ENCODE results near the gene RPL39.
"Not testable (repeated sequence)": the region's sequence is repeated elsewhere in the genome, so short reads cannot be mapped to it uniquely, and the experiment has no call there.

RPL39 gene

DNA sequence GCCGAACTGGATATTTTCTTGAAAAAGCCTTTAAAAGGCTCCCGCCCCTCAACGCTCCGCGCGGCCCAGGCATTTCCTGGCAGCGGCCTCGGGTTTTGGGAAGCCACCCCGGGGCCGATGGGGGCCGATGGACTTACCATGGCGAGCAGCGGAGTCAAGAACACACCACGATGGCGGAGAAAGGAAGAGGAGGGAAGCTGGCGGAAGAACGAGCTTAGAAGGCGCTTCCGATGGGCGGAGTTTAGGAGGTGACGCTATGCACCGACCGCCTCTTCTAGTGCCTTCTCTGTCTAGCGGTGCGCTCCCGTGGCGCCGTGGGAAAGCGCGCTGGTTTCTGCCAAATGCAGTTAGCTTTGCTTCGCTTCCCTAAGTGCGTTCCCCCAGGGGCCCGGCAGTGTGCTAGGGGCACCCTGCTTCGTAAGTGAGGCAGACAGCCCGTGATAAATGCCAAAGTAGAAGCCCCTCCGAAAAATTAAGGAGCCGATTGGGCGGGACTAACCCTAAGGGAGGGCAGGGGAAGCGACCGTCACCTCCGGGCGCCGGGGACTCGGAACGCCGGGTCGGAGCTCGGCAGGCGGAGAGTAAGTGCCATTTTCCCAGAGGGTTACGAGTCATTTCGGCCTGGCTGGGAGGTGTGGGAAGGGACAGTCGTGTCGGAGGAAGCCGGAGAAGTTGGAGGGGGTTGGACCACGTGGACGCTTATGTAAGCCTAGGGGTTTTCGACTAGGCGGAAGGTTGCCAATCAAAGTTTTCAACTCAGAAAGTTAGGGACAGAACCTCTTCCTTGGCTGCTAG is at the start of gene RPL39:
Gene RPL39, minus strand, starts transcription at position 194 of the 795 bp plus-strand sequence. Its CDS starts 54 bp downstream, at position 140.
- DNase-seq, result peak; percentile 69

DNA sequence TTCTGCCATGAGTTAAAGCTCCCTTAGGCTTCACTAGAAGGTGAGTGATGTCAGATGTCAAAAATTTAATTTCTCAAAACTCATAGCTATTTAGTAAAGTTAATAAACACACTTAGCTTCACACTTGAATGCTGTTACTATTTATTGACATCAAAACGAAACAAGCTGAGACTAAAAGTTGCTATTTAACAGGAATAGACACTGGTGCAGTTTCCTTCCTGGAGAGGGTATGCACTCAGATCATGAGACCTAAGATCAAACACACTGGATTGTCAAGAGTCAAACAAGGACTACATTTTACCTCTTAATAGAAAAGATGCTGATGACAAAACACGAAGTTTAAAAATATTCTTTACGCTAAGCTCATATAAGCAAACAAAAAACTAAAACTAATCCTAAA is 42.5 kb upstream of the RPL39 start:
- no peak for DNase-seq

DNA sequence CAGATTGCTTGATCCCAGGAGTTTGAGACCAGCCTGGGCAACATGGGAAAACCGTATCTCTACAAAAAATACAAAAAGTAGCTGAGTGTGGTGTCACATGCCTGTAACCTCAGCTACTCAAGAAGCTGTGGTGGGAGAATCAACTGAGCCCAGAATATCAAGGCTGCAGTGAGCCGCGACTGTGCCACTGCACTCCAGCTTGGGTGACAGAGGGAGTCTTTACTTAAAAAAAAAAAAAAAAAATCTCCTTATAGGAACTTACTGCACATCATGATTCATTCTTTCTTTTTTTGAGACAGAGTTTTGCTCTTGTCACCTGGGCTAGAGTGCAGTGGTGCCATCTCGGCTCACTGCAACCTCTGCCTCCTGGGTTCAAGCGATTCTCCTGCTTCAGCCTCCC is 37.0 kb upstream of the RPL39 start:
- DNase-seq, result no peak

DNA sequence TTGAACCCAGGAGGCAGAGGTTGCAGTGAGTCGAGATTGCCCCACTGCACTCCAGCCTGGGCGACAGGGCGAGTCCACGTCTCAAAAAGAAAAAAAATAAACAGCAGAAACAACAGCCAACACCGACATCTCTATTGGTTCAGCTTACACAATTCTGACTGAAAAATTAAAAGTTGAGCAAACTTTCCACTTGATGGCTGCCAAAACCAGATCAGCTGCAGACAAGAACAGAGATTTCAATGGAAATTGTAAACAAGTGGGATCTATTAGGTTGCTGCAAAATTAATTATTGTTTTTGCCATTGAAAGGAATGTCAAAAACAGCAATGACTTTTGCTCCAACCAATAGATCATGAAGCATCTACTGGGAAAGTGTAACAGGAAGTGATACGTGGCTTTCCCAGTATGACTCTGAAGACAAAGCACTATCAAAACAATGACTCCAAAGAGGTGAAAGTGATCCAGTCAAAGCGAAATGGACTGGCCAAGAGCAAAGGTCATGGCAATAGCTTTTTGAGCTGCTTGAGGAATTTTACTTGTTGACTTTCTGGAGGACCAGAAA is 35.0 kb upstream of the RPL39 start:
- DNase-seq, result no peak

DNA sequence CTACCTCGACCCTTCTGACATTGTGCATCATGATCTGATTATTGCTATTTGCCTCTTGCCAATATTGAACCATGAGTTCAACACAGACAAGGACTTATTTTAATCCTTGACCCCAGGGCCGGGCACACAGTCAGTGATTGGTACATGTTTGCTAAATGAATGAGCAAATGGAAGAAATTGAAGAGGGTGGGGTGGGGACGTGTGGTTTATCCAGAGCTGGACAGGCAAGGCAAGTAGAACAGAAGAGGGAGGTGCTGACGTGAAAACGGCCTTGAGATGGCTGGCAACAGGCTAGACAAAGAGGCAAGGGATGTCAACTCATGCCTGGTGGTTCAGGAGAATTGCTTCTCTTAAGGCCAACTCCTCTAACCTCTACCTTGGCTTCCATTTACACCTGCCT is 32.8 kb upstream of the RPL39 start:
- DNase-seq, result not testable (repeated sequence)

DNA sequence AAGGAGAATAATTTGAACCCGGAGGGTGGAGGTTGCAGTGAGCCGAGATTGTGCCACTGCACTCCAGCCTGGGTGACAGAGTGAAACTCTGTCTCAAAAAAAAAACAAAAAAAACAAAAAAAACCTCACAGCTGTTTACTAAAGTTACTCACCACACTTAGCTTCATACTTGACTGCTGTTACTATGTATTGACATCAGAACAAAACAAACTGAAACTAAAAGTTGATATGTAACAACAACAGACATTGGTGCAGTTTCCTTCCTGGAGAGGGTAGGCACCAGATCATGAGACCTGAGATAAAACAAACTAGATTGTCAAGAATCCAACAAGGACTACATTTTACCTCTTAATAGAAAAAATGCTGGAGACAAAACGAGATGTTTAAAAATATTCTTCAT is 30.3 kb upstream of the RPL39 start:
- not testable (repeated sequence) for DNase-seq

DNA sequence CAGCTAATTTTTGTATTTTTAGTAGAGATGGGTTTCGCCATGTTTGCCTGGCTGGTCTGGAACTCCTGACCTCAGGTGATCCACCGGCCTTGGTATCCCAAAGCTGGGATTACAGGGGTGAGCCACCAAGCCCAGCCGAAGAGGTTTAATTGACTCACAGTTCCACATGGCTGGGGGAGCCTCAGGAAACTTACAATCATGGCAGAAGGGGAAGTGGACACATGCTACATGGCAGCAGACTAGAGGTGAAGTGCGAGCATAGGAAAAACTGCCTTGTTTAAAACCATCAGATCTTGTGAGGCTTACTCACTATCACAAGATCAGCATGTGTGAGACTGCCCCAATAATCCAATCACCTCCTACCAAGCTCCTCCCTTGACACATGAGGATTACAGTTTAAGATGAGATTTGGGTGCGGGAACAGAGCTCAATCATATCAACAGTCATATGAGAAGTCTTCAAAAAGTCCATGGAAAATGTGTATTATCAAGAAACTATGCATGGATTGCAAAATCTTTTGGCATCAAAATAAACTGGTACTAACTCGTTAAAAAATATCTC is 25.8 kb upstream of the RPL39 start:
- no peak for DNase-seq

DNA sequence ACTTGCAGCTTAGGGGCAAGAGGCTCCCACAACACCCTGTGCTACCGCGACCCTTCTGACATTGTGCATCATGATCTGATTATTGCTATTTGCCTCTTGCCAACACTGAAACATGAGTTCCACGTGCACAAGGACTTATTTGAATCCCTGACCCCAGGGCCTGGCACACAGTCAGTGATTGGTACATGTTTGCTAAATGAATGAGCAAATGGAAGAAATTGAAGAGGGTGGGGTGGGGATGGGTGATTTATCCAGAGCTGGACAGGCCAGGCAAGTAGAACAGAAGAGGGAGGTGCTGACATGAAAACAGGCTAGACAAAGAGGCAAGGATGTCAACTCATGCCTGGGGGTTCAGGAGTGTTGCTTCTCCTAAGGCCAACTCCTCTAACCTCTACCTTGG is 24.9 kb upstream of the RPL39 start:
- DNase-seq, result no peak

DNA sequence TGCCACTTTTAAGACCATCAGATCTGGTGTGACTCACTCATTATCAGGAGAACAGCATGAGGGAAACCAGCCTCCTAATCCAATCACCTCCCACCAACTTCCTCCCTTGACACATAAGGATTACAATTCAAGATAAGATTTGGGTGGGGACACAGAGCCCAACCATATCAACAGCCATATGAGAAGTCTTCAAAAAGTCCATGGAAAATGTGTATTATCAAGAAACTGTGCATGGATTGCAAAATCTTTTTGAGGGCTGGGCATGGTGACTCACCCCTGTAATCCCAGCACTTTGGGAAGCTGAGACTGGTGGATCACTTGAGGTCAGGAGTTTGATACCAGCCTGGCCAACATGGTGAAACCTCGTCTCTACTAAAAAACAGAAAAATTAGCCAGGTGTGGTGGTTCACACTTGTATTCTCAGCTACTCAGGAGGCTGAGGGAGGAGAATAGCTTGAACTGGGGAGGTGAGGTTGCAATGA is 17.8 kb upstream of the RPL39 start:
- DNase-seq, result no peak

DNA sequence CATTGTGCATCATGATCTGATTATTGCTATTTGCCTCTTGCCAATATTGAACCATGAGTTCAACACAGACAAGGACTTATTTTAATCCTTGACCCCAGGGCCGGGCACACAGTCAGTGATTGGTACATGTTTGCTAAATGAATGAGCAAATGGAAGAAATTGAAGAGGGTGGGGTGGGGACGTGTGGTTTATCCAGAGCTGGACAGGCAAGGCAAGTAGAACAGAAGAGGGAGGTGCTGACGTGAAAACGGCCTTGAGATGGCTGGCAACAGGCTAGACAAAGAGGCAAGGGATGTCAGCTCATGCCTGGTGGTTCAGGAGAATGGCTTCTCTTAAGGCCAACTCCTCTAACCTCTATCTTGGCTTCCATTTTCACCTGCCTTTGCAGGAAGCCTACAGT is 17.0 kb upstream of the RPL39 start:
- DNase-seq, result not testable (repeated sequence)

DNA sequence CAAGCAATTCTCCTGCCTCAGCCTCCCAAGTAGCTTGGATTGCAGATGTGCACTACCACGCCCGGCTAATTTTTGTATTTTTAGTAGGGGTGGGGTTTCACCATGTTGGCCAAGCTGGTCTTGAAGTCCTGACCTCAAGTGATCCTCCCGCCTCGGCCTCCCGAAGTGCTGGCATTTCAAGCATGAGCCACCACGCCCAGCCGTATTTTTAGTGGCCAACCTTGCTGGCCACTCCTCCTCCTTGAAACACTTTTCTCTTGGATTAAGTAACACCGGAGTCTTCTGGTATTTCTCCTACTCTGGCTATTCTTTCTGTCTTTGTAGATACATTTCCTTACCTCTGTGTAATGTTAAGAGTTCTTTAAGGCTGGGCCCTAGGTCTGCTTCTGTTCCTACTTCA is 11.1 kb upstream of the RPL39 start:
- DNase-seq, result no peak

DNA sequence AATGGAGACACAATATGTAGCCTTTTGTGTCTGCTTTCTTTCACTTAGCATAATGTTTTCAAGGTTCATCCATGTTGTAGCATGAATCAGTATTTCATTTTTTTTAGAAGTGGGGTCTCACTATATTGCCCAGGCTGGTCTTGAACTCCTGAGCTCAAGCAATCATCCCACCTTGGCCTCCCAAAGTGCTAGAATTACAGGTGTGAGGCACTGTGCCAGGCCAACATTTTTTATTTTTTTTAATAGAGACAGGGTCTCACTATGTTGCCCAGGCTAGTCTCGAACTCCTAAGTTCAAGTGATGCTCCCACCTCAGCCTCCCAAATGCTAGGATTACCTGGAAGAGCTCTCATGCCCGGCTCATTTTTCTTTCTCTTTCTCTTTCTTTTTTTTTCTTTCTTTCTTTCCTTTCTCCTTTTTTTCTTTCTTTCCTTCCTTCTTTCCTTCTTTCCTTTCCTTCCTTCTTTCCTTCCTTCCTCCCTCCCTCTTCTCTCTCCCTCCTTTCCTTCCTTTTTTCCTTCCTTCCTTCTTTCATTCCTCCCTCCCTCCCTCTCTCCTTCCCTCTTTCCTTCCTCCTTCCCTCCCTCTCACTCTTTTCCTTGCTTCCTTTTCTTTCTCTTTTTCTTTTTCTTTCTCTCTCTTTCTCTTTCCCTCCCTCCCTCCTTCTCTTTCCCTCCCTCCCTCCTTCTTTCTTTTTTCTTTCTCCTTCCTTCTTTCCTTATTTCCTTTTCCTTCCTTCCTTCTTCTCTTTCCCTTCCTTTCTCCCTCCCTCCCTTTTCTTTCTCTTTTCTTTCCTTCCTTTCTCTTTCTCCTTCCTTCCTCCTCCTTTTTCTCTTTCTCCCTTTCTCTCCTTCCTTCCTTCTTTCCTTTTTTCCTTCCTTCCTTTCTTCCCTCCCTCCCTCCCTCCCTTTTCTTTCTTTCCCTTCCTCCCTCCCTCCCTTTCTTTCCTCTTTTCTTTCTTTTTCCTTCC is 10.1 kb upstream of the RPL39 start:
- DNase-seq, result no peak

DNA sequence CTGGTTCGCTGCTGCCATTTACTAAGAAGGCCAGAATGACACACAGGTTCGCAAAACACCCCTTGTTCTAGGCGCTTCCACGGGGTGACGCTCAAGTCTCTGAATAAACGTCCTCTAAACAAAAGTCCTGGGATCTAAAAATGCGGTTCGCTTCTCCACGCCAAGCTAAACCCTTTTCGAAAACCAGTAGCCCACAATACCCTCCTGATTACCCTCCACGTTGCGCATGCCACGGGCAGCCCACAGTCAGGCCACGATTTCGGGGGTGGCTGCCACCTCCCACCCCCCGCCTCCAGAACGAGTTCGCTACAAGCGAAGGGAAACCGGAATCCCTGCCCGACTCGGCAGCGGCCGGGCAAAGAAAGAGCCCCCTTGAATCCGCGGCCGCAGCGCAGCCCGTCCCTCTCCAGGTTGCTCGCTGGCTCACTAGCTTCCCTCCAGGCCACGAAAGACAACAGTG is 423 bp downstream of the RPL39 start:
- peak; percentile 4 for DNase-seq

DNA sequence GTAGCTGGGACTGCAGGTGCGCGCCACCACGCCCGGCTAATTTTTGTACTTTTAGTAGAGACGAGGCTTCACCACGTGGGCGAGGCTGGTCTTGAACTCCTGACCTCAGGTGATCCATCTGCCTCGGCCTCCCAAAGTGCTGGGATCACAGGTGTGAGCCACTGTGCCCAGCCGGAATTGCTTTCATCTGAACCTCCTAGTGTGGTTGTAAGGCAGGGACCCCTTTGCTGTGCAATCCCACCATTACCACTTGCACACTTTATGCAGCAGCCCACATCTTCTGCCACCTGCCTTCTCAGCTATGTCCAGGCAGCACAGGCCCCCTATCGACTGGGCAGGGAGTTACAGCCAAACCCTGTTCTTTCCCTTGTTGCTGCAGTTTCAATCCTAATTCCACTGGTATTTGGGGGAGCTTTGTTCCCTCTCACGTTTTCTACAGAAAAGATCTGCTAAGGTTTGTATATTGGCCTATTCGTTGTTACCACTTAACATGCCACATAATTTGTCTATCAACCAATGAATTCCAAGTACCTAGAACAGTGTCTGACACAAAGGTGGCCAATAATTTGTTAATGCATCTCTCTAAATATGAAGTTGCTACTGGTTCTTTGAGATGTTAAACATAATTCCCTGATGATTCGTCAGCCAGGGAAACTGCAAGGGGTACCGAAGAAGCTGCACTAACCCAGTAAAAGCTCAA is 6.5 kb downstream of the RPL39 start:
- no peak for DNase-seq

DNA sequence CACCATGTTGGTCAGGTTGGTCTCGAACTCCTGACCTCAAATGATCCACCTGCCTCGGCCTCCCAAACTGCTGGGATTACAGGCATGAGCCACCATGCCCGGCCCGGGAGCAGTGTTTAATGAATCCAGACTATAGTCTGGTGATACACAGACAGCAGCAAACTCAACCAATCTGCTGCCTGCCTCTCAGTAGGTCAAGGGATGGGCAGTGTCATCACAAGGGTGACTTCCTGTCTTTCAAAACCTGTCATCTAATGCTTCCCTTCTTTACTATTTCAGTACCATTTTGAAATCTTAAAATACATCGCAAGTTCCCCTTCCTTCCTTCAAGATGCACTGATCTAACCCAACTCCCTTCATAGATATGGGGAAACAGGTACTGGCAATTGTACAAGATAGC is 8.4 kb downstream of the RPL39 start:
- no peak for DNase-seq

DNA sequence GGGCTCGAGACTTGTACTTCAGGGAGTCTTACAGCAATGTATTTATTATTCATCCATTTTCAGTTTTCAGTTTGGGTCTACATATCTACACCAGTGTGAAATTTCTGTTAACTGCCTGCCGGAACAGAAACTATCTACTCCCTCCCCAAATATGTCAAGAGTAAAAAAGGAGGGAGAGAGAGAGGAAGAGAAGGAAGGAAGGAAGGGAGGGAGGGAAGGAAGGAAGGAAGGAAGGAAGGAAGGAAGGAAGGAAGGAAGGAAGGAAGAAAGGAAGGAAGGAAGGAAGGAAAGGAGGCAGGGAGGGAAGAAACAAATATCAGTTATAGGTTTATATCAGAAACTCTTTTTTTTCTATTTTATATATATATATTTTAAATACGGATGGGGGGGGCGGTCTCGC is 12.6 kb downstream of the RPL39 start:
- no peak for DNase-seq

DNA sequence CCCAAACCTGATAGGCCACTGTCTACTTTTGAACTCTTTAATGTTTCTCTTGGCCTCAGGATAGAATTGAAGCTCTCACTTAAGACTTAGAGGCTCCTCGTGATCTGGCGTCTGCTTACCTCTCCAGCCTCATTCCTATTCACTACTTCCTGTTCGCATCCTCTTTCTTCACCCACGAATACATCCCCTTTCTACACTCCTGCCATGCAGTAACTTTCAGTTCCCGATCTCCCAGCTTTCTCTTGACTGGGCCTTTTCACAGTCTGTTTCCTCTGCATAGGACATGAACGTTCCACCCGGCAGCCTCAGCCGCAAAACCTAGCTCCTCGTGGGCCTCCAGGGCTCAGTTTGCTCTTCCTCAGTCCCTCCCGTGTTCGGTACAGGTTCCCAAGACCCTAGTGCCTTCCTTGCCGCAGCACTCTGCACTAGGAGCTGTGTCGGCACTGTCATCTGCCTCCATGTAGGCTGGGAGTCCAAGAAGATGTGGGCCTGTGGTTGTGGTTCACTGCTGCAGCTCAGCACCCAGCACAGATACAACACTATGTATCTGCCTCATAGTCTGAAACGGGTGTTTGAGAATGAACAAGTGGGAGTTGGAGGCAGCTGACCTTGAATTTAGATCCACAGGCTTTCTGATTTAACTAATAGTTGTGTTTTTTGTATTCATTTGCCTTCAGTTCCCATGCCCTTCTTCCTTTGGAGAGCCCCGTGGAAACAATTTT is 15.8 kb downstream of the RPL39 start:
- no peak for DNase-seq

DNA sequence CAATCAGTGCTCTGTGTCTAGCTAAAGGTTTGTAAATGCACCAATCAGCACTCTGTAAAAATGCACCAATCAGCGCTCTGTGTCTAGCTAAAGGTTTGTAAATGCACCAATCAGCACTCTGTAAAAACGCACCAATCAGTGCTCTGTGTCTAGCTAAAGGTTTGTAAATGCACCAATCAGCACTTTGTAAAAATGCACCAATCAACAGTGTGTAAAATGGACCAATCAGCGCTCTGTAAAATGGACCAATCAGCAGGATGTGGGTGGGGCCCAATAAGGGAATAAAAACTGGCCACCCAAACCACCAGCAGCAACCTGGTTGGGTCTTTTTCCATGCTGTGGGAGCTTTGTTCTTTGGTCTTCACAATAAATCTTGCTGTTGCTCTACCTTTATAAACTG is 22.0 kb downstream of the RPL39 start:
- not testable (repeated sequence) for DNase-seq

DNA sequence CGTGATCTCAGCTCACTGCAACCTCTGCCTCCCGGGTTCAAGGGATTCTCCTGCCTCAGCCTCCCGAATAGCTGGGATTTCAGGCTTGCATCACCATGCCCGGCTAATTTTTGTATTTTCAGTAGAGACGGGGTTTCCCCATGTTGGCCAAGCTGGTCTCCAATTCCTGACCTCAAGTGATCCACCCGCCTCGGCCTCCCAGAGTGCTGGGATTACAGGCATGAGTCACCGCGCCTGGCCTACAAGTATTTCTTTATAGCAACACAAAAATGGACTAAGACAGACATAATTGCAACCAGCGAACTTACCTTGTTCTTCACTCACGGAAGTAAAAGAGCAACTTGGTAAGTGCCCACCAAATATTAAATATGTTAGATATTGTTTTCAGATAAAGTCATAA is 23.0 kb downstream of the RPL39 start:
- not testable (repeated sequence) for DNase-seq

DNA sequence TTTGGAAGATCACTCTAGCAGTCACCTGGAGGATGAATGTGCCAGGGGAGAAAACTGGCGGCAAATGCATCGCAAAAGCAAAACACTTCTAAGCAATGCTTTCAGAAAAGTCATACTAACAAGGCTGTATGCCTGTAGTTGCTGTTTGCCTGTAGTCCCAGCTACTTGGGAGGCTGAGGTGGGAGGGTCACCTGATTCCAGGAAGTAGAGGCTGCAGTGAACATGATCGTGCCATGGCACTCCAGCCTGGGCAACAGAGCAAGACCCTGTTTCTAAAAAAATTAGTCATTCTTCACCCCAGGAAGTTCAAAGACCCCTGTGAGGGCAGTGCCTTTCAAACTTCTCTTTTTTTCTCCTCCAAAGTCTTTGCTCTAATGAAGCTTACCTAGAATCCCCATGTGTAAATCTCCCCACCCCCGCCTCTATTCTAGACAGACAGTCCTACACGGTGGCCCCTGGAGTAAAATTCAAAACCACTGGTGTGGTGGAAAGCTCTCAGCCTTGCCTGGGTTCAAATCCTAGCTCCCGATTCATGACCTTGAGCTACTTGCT is 27.5 kb downstream of the RPL39 start:
- no peak for DNase-seq

DNA sequence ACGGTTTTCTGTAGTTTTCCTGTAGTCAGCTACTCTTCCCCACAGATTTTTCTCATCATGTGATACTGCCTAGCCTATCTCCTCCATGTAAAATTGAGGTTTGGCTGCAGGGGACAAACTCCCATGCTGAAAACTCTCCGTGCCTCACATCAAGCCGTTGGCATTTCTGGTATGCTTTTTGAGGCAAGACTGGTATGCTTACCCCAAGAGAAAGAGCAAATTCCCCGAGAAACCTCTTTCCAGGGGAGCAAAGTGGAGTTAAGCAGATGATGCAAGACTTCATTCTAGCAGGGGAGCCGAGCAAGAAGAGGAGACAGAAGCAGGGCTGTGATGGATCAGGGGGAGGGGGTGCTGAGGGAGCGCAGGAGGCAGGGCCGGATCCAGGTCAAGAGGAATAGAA is 28.2 kb downstream of the RPL39 start:
- no peak for DNase-seq

Data from NK-92 treated with Interleukin-12 subunit alpha and Interleukin-12 subunit beta, amount 100 ng/mL, for 24 hours (cell line).